Measurements from ENCODE around the gene SIX4.
"Not testable (repeated sequence)": the region's sequence is repeated elsewhere in the genome, so short reads cannot be mapped to it uniquely, and the experiment has no call there.

SIX4 gene

GRCh38 chr14:60734465-60735242 lies 10.5 kb upstream of the SIX4 start, which contains the start of gene MNAT1:
MNAT1 (plus strand) TSS chr14:60734761; CDS start chr14:60734863, 102 bp downstream.
- DNase-seq (peak; percentile 85 to 87), ATAC-seq (peak; percentile 99)
- Mint-ChIP-seq H3K4me3 (peak within 1 kb of the TSS; percentile 93 to 98), H3K4me1 (peaks cover 19% of the 10 kb centered on the region), H3K27ac (peak within 1 kb of the TSS; percentile 98), H3K9me3 (no peaks in the 10 kb centered on the region), H3K27me3 (peaks cover 14% of the 10 kb centered on the region)

- H3K4me3 Mint-ChIP-seq: no peak overlapping the region
- peaks cover 11% of the 10 kb centered on the region for H3K4me1 Mint-ChIP-seq
- H3K27me3 Mint-ChIP-seq: peaks cover 31% of the 10 kb centered on the region
- ATAC-seq (no peak), DNase-seq (no peak)
- H3K27ac Mint-ChIP-seq: no peak overlapping the region
- no peaks in the 10 kb centered on the region for H3K9me3 Mint-ChIP-seq
Measured at GRCh38 chr14:60732840-60733483, 8.8 kb upstream of the SIX4 start.

- ATAC-seq, H3K4me3 Mint-ChIP-seq, H3K9me3 Mint-ChIP-seq, DNase-seq, H3K27ac Mint-ChIP-seq: not testable (repeated sequence)
- Mint-ChIP-seq H3K27me3 (peaks cover 48% of the 10 kb centered on the region), H3K4me1 (peaks cover 10% of the 10 kb centered on the region)
Measured at GRCh38 chr14:60731291-60731690, 7.1 kb upstream of the SIX4 start.

GRCh38 chr14:60723116-60723906 lies 840 bp downstream of the SIX4 start:
- peak overlapping the region; percentile 85 to 91 for H3K4me3 Mint-ChIP-seq
- no peak overlapping the region for H3K27ac Mint-ChIP-seq
- H3K4me1 Mint-ChIP-seq: peaks cover 21% of the 10 kb centered on the region
- DNase-seq (peak; percentile 35 to 47), ATAC-seq (peak; percentile 57)
- peaks cover 90% of the 10 kb centered on the region for H3K27me3 Mint-ChIP-seq
- no peaks in the 10 kb centered on the region for H3K9me3 Mint-ChIP-seq

GRCh38 chr14:60722357-60723115 lies 1.6 kb downstream of the SIX4 start:
- H3K27me3 Mint-ChIP-seq: peaks cover 87% of the 10 kb centered on the region
- peak; percentile 47 for ATAC-seq
- peak; percentile 21 to 40 for DNase-seq
- peak overlapping the region; percentile 85 to 91 for H3K4me3 Mint-ChIP-seq
- peaks cover 21% of the 10 kb centered on the region for H3K4me1 Mint-ChIP-seq
- peak overlapping the region in 1 of 2 donors; percentile 12 for H3K27ac Mint-ChIP-seq
- no peaks in the 10 kb centered on the region for H3K9me3 Mint-ChIP-seq

GRCh38 chr14:60722107-60722356 lies 2.1 kb downstream of the SIX4 start:
- Mint-ChIP-seq H3K27me3 (peaks cover 82% of the 10 kb centered on the region), H3K4me3 (peak overlapping the region; percentile 85 to 91), H3K9me3 (no peaks in the 10 kb centered on the region), H3K27ac (no peak overlapping the region), H3K4me1 (peaks cover 21% of the 10 kb centered on the region)
- DNase-seq (no peak), ATAC-seq (peak; percentile 10)

- peak; percentile 70 to 71 for DNase-seq
Measured at GRCh38 chr14:60721326-60722106, 2.6 kb downstream of the SIX4 start.

GRCh38 chr14:60720962-60721325 lies 3.2 kb downstream of the SIX4 start:
- peak overlapping the region; percentile 69 to 85 for H3K4me3 Mint-ChIP-seq
- ATAC-seq: peak; percentile 4
- no peak for DNase-seq
- H3K27ac Mint-ChIP-seq: no peak overlapping the region
- H3K27me3 Mint-ChIP-seq: peaks cover 72% of the 10 kb centered on the region
- peaks cover 21% of the 10 kb centered on the region for H3K4me1 Mint-ChIP-seq
- no peaks in the 10 kb centered on the region for H3K9me3 Mint-ChIP-seq

More at GRCh38 chr14:60721326-60722106, 2.6 kb downstream of the SIX4 start:
- peaks cover 77% of the 10 kb centered on the region for H3K27me3 Mint-ChIP-seq
- H3K4me1 Mint-ChIP-seq: peaks cover 21% of the 10 kb centered on the region
- peak; percentile 74 for ATAC-seq
- peak overlapping the region; percentile 85 to 91 for H3K4me3 Mint-ChIP-seq
- no peaks in the 10 kb centered on the region for H3K9me3 Mint-ChIP-seq
- no peak overlapping the region for H3K27ac Mint-ChIP-seq

- peaks cover 67% of the 10 kb centered on the region for H3K27me3 Mint-ChIP-seq
- DNase-seq: no peak
- H3K4me3 Mint-ChIP-seq: no peak overlapping the region
- ATAC-seq: no peak
- H3K27ac Mint-ChIP-seq: no peak overlapping the region
- H3K9me3 Mint-ChIP-seq: no peaks in the 10 kb centered on the region
- H3K4me1 Mint-ChIP-seq: peaks cover 21% of the 10 kb centered on the region
Measured at GRCh38 chr14:60720391-60720790, 3.8 kb downstream of the SIX4 start.

GRCh38 chr14:60713513-60713912 lies 10.6 kb downstream of the SIX4 start:
- H3K9me3 Mint-ChIP-seq: no peaks in the 10 kb centered on the region
- DNase-seq (no peak), ATAC-seq (no peak)
- H3K4me1 Mint-ChIP-seq: no peaks in the 10 kb centered on the region
- no peak overlapping the region for H3K4me3 Mint-ChIP-seq
- H3K27me3 Mint-ChIP-seq: peaks cover 16% of the 10 kb centered on the region
- H3K27ac Mint-ChIP-seq: no peak overlapping the region

- ATAC-seq (no peak), DNase-seq (no peak)
- Mint-ChIP-seq H3K9me3 (no peaks in the 10 kb centered on the region), H3K4me1 (no peaks in the 10 kb centered on the region), H3K4me3 (no peak overlapping the region), H3K27me3 (peaks cover 30% of the 10 kb centered on the region), H3K27ac (no peak overlapping the region)
Measured at GRCh38 chr14:60710494-60710893, 13.7 kb downstream of the SIX4 start.

GRCh38 chr14:60707858-60708257 lies 16.3 kb downstream of the SIX4 start:
- H3K4me1 Mint-ChIP-seq: no peaks in the 10 kb centered on the region
- peaks cover 30% of the 10 kb centered on the region for H3K27me3 Mint-ChIP-seq
- DNase-seq: no peak
- no peak for ATAC-seq
- H3K27ac Mint-ChIP-seq: no peak overlapping the region
- H3K4me3 Mint-ChIP-seq: no peak overlapping the region
- no peaks in the 10 kb centered on the region for H3K9me3 Mint-ChIP-seq

- no peaks in the 10 kb centered on the region for H3K4me1 Mint-ChIP-seq
- H3K27ac Mint-ChIP-seq: no peak overlapping the region
- H3K27me3 Mint-ChIP-seq: peaks cover 20% of the 10 kb centered on the region
- DNase-seq (no peak), ATAC-seq (no peak)
- H3K4me3 Mint-ChIP-seq: no peak overlapping the region
- H3K9me3 Mint-ChIP-seq: peaks cover 14 to 19% of the 10 kb centered on the region in 2 donors
Measured at GRCh38 chr14:60705100-60705499, 19.1 kb downstream of the SIX4 start.

- Mint-ChIP-seq H3K27me3 (peaks cover 27% of the 10 kb centered on the region), H3K4me3 (no peak overlapping the region), H3K9me3 (peaks cover 18 to 27% of the 10 kb centered on the region in 2 donors), H3K27ac (no peak overlapping the region), H3K4me1 (no peaks in the 10 kb centered on the region)
- DNase-seq (no peak), ATAC-seq (no peak)
Measured at GRCh38 chr14:60700598-60700997, 23.6 kb downstream of the SIX4 start.

GRCh38 chr14:60695327-60695726 lies 28.8 kb downstream of the SIX4 start:
- Mint-ChIP-seq H3K4me3 (no peak overlapping the region), H3K4me1 (no peaks in the 10 kb centered on the region), H3K9me3 (peaks cover 6 to 10% of the 10 kb centered on the region in 2 donors), H3K27me3 (peaks cover 44% of the 10 kb centered on the region), H3K27ac (no peak overlapping the region)
- DNase-seq (no peak), ATAC-seq (no peak)
